Sigmoid colon (tissue), 4 donors: ENCODE data around the gene GABRR1.

Source experiments
- POLR2A ChIP-seq, 2 donors: fragments of 450-650 bp; IDR thresholded peaks; one replicate each; pipeline ENCODE4 v1.6.1; 2016; ENCODE audit warnings: antibody characterized with exemption in 2 of 2, mild to moderate bottlenecking in 2 of 2, moderate library complexity in 2 of 2
- POLR2AphosphoS5 ChIP-seq, 4 donors: sonication (generic); formaldehyde crosslinking; IDR thresholded peaks; one replicate each; pipeline ENCODE4 v1.6.1; 2017; ENCODE audit warnings: antibody characterized with exemption in 4 of 4

GRCh38 chr6:89148016-89148750 is 69.0 kb downstream of the GABRR1 start:
- TF ChIP-seq POLR2A (IDR thresholded peaks at IDR 0.05), result no peak
- no peak for TF ChIP-seq POLR2AphosphoS5 (IDR thresholded peaks at IDR 0.05)
